PC-9 (cell line): Measurements from ENCODE around the gene UNC119.

Experiments
- CTCF ChIP-seq: fragments of 200-600 bp; sonication (generic); conservative IDR thresholded peaks from 2 replicates; pipeline ENCODE4 v1.6.1; 2017; ENCODE audit warnings: mixed run types, antibody characterized with exemption, mild to moderate bottlenecking, moderate library complexity
- EZH2 ChIP-seq: fragments of 200-600 bp; sonication (generic); IDR thresholded peaks from 2 replicates; pipeline ENCODE4 v1.8.0; 2017; ENCODE audit warnings: antibody characterized with exemption, low read depth

GRCh38 chr17:28577466-28577824 lies 25.0 kb upstream of the UNC119 start:
- TF ChIP-seq CTCF (no peak), EZH2 (no peak)
